NCI-H1417 (cell line): ENCODE results near the gene GUSB.
"Not testable (repeated sequence)": the region's sequence is repeated elsewhere in the genome, so short reads cannot be mapped to it uniquely, and the experiment has no call there.

Source experiments
- DNase-seq, 3 experiments: peaks; one replicate each; lab custom pipeline; 2025; lab: John Stamatoyannopoulos, UW

Gene GUSB

DNA sequence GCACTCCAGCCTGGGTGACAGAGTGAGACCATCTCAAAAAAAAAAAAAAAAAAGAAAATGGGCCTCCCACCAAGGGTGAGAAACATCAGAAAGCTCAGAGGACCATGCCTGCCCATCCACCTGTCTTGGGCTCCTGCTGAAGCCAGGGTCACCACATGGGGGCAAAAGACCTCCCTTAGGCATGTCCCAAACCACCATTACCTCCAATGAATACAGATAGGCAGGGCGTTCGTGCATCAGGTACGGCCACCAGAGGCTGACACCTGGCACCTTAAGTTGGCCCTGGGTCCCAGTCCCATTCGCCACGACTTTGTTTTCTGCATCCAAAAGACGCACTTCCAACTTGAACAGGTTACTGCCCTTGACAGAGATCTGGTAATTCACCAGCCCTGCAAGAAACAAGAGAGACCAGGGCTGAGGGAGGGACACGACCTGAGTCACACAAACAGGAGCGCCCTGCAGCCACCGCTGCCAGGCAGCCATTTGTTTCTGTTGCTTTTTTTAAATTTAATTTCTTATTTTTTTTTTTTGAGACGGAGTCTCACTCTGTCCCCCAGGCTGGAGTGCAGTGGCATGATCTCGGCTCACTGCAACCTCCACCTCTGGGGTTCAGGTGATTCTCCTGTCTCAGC is 6.1 kb downstream of the GUSB start:
- no peak for DNase-seq

GRCh38 chr7:65974876-65975275 is 7.1 kb downstream of the GUSB start:
- DNase-seq = no peak

DNA sequence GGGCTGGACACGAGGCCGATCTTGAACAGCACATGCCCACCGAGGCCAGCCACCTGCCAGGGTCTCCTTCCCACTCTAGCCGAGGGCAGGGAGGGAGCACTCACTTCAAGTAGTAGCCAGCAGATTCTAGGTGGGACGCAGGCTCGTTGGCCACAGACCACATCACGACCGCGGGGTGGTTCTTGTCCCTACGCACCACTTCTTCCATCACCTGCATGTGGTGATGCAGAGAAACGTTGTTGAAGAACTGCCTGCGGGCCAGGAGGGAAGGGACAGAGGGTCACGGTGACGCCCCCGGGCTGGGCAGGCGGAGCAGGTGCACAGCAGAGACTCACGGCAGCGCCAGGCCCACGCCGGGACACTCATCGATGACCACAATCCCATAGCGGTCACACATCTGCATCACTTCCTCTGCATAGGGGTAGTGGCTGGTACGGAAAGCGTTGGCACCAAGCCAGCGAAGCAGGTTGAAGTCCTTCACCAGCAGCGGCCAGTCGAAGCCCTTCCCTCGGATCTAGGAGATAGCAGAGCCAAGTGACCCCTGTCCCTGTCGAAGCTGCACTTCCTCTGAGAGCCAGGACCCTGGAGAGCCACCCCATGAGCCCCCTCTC is 7.7 kb downstream of the GUSB start:
- DNase-seq = no peak

GRCh38 chr7:65972976-65973375 is 9.0 kb downstream of the GUSB start:
- no peak for DNase-seq

GRCh38 chr7:65971021-65971420 is 11.0 kb downstream of the GUSB start:
- DNase-seq = no peak

DNA sequence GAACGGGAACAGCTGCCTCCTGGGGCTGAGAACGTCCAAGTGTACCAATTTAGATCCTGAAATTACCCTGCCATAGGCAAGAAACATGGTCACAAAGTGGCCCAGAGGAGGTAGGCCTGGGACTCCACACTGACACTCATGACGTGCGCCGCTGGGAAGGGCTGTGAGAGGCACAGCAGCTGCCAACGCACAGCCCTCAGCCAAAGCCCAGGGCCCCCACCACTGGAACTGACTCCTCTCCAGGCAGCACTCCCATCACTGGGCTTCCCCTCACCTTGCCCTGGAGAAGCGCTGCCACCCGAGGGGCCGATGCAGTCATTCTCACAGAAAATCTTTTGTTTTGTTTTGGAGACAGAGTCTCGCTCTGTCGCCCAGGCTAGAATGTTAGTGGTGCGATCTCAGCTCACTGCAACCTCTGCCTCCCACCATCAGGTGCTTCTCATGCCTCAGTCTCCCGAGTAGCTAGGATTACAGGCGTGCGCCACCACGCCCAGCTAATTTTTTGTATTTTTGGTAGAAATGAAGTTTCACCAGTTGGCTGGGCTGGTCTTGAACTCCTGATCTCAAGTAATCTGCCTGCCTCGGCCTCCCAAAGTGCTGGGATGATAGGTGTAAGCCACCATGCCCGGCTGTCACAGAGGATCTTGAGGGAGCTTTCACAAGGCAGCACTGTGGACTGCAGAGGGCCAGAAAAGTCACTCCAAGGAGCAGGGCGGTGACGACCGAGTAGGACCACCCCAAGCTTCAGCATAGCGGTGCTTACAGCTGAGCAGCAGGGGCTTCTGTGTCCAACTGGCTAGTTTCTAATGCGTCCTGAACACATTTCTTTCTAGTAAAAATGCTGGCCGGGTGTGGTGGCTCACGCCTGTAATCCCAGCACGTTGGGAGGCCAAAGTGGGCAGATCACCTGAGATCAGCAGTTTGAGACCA is 13.5 kb downstream of the GUSB start:
- DNase-seq = no peak

- no peak for DNase-seq
Measured at GRCh38 chr7:65967361-65968155, 14.5 kb downstream of the GUSB start.

DNA sequence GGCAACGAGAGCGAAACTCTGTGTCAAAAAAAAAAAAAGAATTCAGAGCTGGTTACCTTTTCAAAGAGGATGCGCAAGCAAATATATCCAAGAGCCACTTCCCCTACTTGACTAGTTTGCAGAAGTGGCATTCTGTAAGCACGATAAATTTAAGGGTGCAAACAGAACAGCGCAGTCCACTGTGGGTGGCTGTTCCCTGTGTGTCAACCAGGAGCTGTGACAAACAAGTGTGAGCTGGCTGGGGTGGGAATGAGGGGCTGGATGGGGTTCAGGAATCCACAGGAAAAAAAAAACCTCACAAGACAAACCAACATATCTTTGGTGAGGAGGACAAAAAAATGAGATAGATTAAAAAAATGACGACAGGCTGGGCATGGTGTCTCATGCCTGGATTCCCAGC is 15.9 kb downstream of the GUSB start:
- DNase-seq = no peak

DNA sequence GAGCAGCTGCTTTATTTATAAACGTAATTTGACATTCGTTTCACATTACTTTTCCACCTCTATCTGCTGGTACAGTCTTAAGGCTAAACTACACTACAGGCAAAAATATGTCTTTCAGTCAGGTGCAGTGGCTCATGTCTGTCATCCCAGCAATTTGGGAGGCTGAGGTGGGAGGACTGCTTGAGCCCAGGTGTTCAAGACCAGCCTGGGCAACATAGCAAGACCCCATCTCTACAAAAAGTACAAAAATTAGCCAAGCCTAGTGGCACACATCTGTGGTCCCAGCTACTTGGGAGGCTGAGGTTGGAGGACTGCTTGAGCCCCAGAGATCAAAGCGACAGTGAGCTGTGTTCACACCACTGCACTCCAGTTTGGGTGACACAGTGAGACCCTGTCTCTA is 17.3 kb downstream of the GUSB start:
- not testable (repeated sequence) for DNase-seq

- DNase-seq = no peak
Measured at GRCh38 chr7:65962033-65962432, 20.0 kb downstream of the GUSB start.

DNA sequence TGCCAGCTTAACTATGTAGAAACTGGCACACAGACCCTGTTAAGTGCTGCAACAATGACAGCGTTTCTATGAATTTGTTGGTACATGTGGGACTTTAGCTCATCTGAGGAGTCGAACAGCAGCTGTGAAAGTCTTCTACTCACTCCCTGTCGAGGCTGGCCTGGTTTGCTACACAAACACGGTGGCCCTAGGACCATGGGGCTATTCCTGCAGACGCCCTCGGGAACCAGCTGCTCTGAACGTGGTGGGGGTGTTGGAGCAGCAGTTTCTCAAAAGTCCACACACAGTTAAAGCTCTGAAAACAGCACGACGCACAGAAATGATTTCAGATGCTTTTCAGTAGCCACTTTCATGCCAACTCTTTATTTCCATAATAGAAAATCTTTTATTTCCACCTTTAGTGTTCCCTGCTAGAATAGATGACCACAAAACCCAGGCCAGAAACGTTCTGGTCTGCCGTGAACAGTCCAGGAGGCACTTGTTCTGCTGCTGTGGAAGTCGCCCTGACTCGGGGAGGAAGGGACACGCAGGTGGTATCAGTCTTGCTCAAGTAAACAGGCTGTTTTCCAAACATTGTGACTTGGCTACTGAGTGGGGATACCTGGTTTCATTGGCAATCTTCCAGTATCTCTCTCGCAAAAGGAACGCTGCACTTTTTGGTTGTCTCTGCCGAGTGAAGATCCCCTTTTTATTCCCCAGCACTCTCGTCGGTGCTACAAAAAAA is 21.5 kb downstream of the GUSB start:
- DNase-seq = no peak

GRCh38 chr7:65955718-65956117 is 26.3 kb downstream of the GUSB start:
- no peak for DNase-seq

DNA sequence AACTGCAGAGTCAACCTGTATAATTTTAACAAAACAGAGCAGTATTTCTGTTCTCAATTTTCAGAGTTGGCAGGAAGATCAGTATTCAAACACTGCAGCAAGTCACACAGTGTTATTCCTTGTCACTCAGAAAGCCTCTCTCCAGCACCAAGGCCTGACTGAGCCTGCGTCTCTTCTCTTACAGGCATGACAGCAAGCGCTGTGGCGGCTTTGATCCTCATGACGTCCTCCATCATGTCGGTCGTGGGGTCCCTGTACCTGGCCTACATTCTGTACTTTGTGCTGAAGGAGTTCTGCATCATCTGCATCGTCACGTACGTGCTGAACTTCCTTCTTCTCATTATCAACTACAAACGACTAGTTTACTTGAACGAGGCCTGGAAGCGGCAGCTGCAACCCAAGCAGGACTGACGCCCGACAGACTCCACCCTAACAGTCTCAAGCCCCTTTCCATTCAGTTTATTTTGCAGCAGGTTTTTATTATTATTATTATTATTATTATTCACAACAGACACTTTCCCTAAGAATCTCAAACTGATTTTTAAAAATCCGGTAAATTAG is 28.0 kb downstream of the GUSB start:
- DNase-seq = no peak

GRCh38 chr7:65953001-65953720 is 28.9 kb downstream of the GUSB start:
- no peak for DNase-seq

GRCh38 chr7:65951837-65952578 is 30.0 kb downstream of the GUSB start:
- peak in 1 of 3 experiments; percentile 14 for DNase-seq

DNA sequence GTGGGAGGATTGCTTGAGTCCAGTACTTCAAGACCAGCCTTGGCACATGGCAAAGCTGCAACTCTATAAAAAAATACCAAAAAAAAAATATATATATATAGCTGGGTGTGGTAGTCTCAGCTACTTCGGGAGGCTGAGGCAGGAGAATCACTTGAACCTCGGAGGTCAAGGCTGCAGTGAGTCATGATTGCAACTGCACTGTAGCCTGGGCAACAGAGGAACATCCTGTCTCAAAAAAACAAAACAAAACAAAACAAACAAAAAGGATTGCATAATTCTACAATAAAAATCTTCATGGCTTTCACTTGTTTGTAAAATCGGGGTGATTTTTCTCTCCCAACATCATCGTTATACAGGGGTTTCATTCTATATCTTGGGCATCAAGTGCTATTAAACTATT is 35.1 kb downstream of the GUSB start:
- no peak for DNase-seq

DNA sequence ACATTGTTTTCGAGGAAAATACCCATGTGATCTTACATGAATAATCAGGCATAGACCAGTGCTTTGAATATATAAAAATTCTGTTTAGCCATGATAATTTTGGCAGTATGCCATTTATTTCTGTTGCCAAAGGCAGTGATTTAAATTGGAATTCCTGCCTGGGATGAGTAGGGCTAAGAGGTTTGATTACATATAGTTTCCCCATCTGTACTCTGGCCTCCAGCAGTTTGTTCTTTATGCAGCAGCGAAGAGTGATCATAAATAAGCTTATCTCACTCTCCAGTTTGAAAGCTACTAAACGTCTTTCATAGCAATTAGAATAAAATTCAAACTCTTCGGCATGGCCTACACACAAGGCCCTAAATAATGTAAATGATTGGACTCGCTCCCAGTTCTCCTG is 36.2 kb downstream of the GUSB start:
- DNase-seq = not testable (repeated sequence)

GRCh38 chr7:65938336-65938895 is 43.6 kb downstream of the GUSB start:
- no peak for DNase-seq

- DNase-seq = no peak
Measured at GRCh38 chr7:65937296-65937695, 44.7 kb downstream of the GUSB start.
